HG02571 (cell line): ENCODE results near the gene RAB1B.
"Not testable (repeated sequence)": the region's sequence is repeated elsewhere in the genome, so short reads cannot be mapped to it uniquely, and the experiment has no call there.

Experiments used
- ATAC-seq: cut with Tn5 transposase; IDR thresholded peaks from one replicate; pipeline ENCODE4 v1.9.1; 2021; ENCODE audit warnings: mild to moderate bottlenecking, moderate library complexity; ENCODE audit not compliant: unreplicated experiment

RAB1B gene

DNA sequence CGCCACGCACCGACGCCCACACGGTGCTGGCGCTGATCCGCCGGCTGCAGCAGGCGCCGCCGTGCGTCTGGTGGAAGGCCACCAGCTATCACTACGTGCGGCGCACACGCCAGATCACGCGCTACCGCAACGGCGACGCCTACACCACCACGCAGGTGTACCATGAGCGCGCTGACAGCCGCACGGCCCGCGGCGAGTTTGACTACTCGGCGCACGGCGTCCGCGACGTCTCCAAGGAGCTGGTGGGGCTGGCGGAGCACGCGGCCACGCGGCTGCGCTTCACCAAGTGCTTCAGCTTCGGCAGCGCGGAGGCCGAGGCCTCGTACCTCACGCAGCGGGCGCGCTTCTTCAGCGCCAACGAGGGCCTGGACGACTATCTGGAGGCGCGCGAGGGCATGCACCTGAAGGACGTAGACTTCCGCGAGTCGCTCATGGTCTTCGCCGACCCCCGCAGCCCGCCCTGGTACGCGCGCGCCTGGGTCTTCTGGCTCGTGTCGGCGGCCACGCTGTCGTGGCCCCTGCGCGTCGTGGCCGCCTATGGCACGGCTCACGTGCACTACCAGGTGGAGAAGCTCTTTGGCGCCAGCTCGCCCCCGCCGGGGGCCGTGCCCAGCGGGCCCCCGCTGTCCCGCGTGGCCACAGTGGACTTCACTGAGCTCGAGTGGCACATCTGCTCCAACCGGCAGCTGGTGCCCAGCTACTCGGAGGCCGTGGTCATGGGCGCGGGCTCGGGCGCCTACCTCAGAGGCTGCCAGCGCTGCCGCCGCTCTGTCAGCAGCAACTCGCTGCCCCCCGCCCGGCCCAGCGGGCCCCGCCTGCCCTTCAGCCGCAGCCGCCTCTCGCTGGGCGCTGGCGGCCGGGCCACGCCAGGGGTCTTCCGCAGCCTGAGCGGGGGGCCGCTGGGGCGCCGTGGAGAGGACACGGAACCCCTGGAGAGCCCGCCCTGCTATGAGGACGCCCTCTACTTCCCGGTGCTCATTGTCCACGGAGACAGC lies 26.5 kb downstream of the RAB1B start:
- no peak for ATAC-seq

DNA sequence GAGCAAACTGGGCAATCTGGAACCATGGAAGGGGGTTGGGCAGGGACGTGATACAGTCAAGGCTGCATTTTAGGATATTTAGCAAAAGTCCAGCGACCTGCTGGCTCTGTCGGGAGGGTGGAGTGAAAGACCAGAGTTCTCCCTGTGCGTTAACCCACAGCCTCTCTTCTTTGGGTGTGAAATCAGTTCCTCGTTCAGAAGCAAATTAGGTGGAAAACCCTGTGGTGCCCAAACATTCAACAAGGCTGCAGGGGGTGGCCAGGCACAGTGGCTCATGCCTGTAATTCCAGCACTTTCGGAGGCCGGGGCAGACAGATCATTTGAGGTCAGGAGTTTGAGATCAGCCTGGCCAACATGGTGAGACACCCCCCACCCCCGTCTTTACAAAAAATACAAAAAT lies 29.2 kb downstream of the RAB1B start:
- no peak for ATAC-seq

DNA sequence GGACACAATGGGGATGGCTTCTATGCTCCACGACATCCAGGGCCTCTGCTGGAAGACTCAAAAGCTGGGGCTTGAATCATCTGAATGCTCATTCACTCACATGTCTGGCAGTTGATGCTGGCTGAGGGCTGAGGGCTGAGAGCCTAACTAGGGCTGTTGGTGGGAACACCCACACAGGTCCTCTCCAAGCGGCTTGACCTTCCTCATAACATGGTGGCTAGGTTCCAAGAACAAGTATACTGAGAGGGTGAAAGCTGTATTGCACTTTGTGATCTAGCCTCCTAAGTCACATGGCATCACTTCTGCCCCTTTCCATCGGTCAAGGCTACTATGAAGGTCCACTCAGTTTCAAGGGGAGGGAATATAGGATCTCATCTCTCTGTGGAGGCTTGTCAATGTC lies 30.7 kb downstream of the RAB1B start:
- no peak for ATAC-seq

DNA sequence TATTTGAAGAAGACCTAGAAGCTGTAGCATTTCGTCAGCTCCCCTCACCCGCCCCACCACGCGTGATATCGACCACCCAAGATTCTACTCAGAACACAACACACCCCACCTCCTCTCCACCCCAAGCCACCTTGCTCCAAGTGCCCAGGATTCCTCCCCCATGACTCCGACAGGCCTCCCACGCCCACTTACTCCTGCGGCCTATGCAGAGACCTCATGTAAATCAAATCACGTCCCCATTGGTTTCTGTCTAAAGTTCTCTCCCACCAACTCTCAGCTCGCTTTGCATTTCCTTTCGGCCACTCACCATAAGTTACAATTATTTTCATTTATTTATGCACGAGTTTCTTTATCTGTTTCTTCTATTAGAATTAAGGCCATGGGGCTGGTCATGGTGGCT lies 34.2 kb downstream of the RAB1B start:
- ATAC-seq: no peak

DNA sequence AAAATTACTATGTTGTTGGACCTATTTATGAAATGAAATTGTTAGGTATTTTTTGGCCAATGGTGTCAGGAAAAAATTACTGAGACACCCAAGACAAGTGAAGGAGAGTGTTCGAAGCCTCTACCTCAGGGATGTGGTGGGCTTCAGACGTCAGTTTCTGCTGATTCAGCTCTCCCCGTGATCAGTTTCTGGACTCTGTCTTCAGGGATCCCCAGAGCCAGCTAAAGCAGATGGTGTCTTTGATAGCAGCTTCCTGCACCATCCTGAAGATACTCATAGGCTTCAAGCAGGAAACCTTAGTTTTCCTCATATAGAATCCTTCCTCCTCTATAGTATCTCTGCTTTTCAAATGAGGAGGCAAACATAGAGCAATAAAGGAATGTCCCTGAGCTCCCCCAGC lies 41.0 kb downstream of the RAB1B start:
- ATAC-seq: no peak

DNA sequence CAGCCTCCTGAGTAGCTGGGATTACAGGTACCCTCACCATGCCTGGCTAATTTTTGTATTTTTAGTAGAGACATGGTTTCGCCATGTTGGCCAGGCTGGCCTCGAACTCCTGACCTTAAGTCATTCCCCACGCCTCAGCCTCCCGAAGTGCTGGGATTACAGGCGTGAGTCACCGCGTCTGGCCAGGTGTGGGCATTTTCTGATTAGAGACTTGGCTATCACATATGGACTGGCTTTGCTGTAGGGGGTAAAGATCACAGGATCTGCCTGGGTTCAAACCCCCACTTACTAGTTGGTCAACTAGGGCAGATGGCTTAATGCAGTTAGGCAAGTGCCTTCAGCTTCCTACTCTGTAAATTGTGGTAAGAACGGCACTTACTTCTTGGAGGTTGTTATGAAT lies 41.9 kb downstream of the RAB1B start:
- ATAC-seq: no peak

DNA sequence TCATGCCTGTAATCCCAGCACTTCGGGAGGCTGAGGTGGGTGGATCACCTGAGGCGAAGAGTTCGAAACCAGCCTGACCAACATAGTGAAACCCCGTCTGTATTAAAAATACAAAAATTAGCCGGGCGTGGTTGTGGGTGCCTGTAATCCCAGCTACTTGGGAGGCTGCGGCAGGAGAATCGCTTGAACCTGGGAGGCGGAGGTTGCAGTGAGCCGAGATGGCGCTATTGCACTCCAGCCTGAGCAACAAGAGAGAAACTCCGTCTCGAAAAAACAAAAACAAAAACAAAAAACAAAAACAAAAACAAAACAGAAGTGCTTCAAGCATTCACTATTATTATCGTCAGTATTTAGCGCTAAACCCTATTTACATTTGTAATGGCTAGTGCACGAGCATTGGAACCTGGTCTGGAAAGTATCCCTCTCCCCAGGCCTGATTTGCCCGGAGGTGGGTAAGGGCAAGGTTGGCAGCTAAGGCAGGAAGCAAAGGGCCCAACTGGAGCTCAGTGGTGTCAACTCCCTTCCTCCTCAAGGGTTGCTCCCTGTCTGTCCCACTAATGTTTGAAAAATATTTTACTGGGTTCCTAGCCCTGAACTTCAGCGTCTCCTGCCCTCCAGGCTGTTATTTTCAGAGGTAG lies 42.5 kb downstream of the RAB1B start:
- ATAC-seq: not testable (repeated sequence)

DNA sequence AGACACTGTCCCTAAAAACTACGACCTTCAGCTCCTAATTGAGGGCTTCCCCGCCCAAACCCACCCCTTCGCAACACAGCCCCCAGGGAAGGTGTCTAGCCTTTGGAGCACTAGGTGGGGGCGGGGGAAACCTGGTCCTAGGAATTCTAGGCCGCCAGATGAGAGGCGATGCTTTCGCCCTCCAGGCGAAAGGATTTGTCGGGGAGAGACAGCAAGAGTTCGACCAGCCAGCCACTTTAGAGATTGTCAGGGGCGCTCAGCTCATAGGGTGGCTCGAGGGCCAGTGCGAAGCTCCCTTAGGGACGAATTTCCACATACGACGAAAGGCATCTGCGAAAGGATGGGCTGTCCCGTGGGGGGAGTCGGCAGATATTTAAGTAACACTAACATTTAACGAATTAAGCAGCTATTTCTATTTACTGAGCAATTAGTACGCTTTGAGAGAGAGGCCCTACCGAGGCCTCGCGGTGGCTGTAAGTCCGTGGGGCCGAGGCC lies 43.1 kb downstream of the RAB1B start:
- ATAC-seq: no peak

DNA sequence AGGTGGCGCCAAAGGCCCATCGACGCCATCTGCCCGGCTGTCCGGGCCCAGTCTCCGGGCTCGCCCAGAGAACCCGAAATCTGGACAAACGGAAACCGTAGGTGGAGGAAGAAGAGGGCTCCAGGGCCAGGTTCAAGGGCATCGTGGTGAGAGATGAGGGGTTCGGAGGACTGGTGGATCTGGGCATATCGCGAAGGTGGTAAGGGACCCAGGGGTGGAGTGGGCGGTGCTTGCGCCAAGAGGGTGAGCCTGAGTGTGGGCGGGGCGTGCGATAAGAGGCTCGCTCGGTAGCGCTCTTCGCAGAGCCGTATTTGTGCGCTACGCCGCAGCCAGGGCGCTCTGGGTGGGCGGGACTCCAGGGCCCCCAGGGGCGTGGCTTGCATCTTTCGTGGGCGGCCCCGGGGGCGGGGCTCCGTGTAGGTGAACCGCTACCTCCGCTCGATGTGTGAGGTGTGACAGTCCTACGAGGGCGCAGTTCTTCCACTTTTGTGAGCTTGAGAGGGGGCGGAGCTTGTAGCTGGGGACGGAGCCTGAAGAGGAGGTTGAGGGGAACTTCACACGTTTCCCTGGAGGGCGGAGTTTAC lies 43.6 kb downstream of the RAB1B start:
- ATAC-seq: peak; percentile 66

DNA sequence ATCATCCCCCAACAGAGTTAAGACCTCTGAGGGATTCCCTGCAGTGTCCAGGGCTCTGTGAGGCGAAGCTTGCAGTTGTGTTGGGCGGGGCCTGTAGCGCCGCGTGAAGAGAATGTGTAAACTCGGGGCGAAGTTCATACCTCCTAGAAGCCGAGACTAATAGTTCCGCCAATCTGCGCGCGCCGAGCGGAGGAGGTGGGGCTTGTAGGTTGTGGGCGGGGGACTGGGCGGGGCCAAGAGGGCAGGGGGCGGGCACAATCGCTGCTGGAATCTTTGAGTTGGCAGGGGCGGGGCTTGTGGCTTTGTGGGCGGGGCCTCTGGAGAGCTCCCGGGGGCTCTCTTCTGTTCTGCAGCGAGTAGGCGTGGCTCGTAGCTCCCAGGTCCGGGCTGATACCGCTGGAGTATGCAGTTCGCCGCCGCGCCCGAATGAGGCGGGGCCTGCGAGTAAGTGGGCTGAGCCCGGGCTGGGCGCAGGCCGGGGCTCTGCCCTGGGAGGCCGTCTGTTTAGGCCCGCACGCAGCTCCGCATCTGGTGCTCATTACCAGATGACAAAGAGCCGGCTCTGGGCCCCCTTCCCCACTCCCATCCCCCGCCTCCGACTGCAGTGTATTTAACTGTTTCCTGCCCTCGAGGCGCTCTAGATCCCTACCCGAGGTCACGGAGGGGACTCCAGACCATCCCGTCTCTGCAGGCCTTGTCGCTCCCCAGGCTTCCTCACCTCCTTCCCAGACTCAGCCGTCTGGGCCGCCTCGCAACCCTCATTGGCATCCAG lies 44.3 kb downstream of the RAB1B start:
- ATAC-seq: peak; percentile 49

DNA sequence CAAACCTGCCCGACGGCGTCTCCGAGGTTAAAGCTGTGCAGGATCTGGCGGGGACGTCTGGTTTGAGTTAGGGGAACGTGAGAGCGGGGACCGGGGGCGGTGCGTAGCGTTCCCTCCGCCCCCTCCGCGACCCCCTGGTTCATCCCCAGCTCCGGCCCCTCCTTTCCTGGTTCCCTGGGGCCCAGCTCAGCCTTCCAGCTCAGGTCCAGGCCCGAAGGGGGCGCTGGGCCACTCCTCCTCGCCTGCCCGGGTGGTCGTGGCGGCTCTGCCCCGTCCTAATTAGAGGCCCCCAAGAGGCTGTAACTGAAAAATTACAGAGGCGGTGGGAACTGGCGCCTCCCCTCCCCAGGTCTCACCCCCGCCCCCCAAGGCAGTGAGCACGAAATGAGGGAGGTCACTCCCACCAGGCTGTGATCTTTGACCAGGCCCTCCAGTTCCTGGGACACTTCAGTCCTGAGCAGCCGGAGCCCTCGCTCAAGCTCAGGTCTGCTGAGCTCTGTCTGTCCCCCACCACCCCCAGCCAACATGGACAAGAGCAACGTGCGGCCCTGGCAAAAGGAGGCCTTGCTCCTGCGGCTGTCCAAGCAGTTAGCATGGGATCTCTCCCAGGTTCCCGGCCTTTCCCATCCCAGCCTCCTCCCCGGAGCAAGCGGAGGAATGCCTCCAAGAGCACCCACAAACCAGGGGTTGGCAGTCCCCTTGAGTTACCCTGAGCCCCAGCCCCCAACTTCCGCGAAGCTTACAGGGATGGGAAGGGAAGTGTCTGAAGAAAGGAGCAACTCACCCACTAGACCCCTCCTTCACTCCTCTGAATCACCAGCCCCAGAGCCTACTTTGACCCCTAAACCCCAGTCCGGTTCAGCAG lies 45.1 kb downstream of the RAB1B start:
- no peak for ATAC-seq

DNA sequence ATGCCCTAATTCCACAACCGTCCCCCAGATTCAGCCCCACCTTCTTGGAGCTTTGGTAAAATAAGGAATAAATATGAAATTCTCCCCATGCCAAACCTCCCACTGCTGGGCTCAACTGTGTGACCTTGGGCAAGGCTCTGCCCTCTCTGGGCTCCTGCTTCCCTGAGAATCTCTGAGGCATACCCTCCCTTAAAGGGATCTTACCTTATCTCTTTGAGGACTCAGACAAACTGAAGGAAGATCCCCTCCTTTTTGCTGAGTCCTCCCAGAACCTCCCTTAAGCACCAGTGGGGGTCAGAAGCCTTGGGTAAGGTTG lies 45.7 kb downstream of the RAB1B start:
- no peak for ATAC-seq

DNA sequence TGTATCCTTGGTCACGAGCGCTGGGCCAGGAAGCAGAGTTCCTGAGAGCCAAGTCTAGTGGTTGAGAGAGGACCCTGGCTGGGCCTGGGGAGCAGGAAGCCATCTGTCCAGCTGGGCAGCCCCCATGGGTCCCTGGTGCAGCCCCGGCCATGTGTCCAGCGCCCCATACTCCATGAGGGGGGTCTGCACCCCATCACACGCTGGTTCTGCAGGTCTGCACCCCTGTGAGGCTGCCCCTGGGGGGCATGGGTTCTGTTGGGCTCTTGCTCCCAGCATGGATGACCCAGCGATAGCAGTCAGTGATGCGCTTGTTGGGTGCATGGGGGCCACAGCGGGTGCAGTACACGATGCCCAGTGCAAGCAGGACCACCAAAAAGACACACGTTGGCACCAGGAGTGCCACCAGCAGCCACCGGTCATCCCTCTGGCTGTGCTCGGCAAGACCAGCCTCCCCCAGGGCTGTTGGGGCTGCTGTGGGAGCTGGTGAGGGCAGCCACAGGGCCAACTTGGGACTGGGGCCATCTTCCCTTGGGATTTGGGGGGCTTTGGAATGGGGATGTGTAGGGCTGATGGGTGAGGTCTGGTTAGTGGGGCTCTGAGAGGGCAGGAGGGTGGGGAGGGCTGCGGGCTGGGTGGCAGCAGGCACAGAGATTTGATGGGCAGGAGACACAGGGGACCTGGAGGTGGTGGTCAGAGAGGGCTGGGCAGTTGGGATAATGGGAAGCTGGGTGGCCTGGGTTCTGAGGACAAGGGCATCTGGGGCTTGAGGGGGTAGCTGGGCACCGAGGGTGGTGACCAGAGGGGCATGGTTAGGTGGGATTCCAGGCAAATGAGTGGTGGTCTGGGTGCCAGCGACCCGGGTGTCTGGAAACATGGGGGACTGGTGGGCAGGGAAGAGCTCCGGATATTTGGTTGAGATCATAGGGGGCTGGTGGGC lies 46.4 kb downstream of the RAB1B start:
- ATAC-seq: no peak

DNA sequence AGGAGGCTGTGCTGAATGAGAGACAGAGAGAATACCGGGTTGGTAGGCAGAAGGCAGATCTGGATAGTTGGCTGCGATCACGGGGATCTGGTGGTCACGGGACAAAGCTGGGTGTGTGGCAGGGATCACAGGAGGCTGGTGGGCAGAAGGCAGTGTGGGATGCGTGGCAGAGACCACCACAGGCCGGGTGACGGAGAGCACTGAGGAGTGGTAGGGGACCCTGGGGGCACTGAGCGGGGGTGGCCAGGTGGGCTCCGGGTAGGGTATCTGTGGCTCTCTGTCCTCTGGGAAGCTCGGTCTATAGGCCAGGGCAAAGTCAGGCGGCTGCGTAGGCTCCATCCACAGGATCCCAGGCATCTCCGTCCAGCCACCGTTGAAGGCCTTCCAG lies 47.1 kb downstream of the RAB1B start:
- ATAC-seq: no peak

DNA sequence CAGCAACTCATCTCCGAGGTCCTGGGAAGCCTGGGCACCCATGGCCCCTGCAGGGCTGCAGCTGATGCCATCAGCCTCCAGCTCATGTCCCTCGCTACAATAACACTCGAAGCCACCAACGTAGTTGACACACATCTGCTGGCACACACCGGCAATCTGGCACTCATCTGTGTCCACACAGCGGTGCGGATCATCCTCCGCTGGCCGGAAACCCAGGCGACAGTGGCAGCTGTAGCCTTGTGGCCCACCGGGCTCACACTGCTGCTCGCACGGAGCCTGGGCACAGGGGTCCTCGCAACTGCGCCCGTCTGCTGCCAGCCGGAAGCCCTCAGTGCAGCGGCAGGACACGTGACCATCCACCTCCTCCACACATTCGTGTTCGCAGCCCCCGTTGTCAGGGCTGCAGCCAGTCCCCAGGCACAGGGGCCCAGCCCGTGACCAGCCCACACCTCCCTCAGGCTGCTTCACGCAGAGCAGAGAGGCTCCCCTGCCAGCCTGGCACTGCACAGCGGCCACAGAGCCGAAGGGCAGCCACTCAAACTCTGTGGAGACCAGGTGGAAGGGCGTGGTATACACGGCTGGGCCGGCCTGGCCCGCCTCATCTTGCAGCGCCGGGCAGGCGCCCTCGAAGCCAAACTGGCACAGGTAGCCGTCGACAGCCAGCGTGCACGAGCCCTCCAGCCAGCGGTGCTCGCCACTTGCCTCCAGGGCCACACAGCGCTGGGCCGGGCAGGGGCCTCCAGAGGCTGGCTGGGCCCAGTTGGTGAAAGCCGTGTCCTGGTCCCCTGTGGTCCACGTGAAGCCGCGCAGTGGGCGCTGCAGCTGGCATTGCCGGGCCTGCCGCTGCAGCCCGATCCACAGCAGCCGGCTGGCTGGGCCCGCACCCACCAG lies 47.7 kb downstream of the RAB1B start:
- ATAC-seq: no peak

DNA sequence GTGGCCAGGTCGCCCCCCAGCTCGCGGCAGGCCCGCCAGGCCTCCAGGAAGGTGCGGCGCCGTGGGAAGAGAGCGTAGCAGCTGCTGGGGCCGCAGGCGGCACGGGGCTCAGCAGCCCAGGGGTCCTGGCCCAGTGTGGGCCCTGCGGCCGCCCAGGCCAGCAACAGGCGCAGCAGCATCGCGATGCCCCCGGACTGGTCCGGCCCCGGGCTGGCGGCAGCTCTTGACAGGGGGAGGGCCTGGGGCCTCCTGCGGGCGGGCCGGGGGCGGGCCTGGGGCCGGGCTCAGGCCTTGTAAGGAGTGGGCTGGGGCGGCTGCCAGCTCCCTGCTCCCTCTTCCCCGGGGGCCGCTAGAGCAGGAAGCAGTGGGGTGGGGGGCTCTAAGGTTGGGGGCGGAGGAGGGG lies 48.4 kb downstream of the RAB1B start, which contains the start of gene CD248:
TSS of gene CD248 (minus strand) at position 196 of the 403 bp plus-strand sequence. CDS start at position 179, 17 bp downstream.
- no peak for ATAC-seq

DNA sequence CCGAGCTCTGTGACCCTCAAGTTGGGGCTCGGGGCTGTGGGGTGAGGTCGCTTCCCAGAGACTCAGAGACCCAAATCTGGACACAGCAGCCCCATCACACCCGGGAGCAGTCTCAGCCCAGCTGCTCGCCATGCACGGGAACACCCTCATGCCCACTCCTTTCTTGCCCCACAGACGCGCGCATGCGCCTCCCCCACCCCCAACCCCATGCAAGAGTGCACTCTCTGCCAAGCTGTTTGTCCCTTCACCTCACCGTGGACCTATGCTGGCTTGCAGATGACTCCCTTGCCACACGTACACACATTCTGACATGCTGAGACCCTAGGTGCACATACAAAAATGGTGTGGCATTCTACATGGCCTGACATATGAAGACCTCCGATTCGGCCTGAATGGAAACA lies 48.9 kb downstream of the RAB1B start:
- ATAC-seq: no peak
